VCaP (cell line): Measurements from ENCODE around the gene RNF146.

Experiments
- H3K27ac ChIP-seq: fragments of 450-650 bp; 2 replicates; pipeline ENCODE4 v1.5.1; 2017
- CTCF ChIP-seq: fragments of 450-650 bp; conservative IDR thresholded peaks from 2 replicates; pipeline ENCODE4 v1.5.1; 2017; ENCODE audit warnings: mild to moderate bottlenecking, moderate library complexity

RNF146 gene

GRCh38 chr6:127267646-127268625, 1.3 kb downstream of the RNF146 start:
- TF ChIP-seq CTCF: no peak

GRCh38 chr6:127272576-127272975, 5.9 kb downstream of the RNF146 start:
- no peak for TF ChIP-seq CTCF

More at GRCh38 chr6:127267646-127268625, 1.3 kb downstream of the RNF146 start:
- peak overlapping the region; percentile 96 for H3K27ac ChIP-seq

GRCh38 chr6:127273499-127273898, 6.8 kb downstream of the RNF146 start:
- TF ChIP-seq CTCF: no peak
- H3K27ac ChIP-seq: no peak overlapping the region

More at GRCh38 chr6:127272576-127272975, 5.9 kb downstream of the RNF146 start:
- no peak overlapping the region for H3K27ac ChIP-seq

GRCh38 chr6:127276331-127276730, 9.7 kb downstream of the RNF146 start:
- no peak for TF ChIP-seq CTCF
- H3K27ac ChIP-seq: no peak overlapping the region

GRCh38 chr6:127277878-127278843, 11.5 kb downstream of the RNF146 start:
- TF ChIP-seq CTCF: no peak
- no peak overlapping the region for H3K27ac ChIP-seq

- TF ChIP-seq CTCF: no peak
- H3K27ac ChIP-seq: no peak overlapping the region
Measured at GRCh38 chr6:127279815-127280214, 13.2 kb downstream of the RNF146 start.

- TF ChIP-seq CTCF: no peak
- H3K27ac ChIP-seq: no peak overlapping the region
Measured at GRCh38 chr6:127282184-127282583, 15.5 kb downstream of the RNF146 start.
